ENCODE data around the gene SNCAIP. TPM values are rescaled to one million over a fixed set of nuclear protein-coding genes. Genes with fewer than 3 reads are reported as not detected.

Gene SNCAIP
- total RNA-seq, 4 donors from 2014 or later, result 0.57 to 12.4 (median 1.7) TPM

GRCh38 chr5:122470365-122470764 lies 158.3 kb downstream of the SNCAIP start:
- no peak for TF ChIP-seq POLR2A (IDR thresholded peaks at IDR 0.05)
- TF ChIP-seq CTCF (IDR thresholded peaks at IDR 0.05), result no peak
- Histone ChIP-seq H3K4me1 (peaks cover 0 to 20% (median 0%) of the 10 kb centered on the region in 4 donors), H3K27me3 (no peaks in the 10 kb centered on the region), H3K36me3 (no peaks in the 10 kb centered on the region), H3K9me3 (no peaks in the 10 kb centered on the region), H3K27ac (peak overlapping the region in 2 of 4 donors; percentile 57 to 70), H3K4me3 (no peak overlapping the region)
- DNase-seq, result no peak

- Histone ChIP-seq H3K27me3 (no peaks in the 10 kb centered on the region), H3K4me1 (peaks cover 0 to 20% (median 0%) of the 10 kb centered on the region in 4 donors), H3K9me3 (no peaks in the 10 kb centered on the region), H3K4me3 (no peak overlapping the region), H3K27ac (peak overlapping the region in 2 of 4 donors; percentile 57 to 70), H3K36me3 (no peaks in the 10 kb centered on the region)
- TF ChIP-seq POLR2A (IDR thresholded peaks at IDR 0.05) (no peak), CTCF (IDR thresholded peaks at IDR 0.05) (no peak)
- no peak for DNase-seq
These were observed 159.2 kb downstream of the SNCAIP start for GRCh38 chr5:122471031-122471751.

- H3K9me3 ChIP-seq, result no peaks in the 10 kb centered on the region
- TF ChIP-seq CTCF (IDR thresholded peaks at IDR 0.05), result no peak
- TF ChIP-seq POLR2A (IDR thresholded peaks at IDR 0.05), result no peak
These were observed 159.7 kb downstream of the SNCAIP start for GRCh38 chr5:122471752-122472061.

GRCh38 chr5:122473138-122473843 lies 161.3 kb downstream of the SNCAIP start:
- no peak for DNase-seq
- TF ChIP-seq POLR2A (IDR thresholded peaks at IDR 0.05), result no peak
- TF ChIP-seq CTCF (IDR thresholded peaks at IDR 0.05), result no peak
- peak overlapping the region in 1 of 4 donors; percentile 59 for H3K27ac ChIP-seq
- no peaks in the 10 kb centered on the region for H3K27me3 ChIP-seq
- H3K9me3 ChIP-seq, result no peaks in the 10 kb centered on the region
- H3K4me3 ChIP-seq, result peak overlapping the region in 1 of 4 donors; percentile 10
- H3K36me3 ChIP-seq, result no peaks in the 10 kb centered on the region
- H3K4me1 ChIP-seq, result peaks cover 0 to 20% (median 0%) of the 10 kb centered on the region in 4 donors

More at GRCh38 chr5:122471752-122472061, 159.7 kb downstream of the SNCAIP start:
- Histone ChIP-seq H3K4me3 (no peak overlapping the region), H3K27ac (peak overlapping the region in 1 of 4 donors; percentile 57), H3K27me3 (no peaks in the 10 kb centered on the region), H3K4me1 (peaks cover 0 to 20% (median 0%) of the 10 kb centered on the region in 4 donors), H3K36me3 (no peaks in the 10 kb centered on the region)
- DNase-seq, result no peak

GRCh38 chr5:122473941-122474340 lies 161.9 kb downstream of the SNCAIP start:
- Histone ChIP-seq H3K27ac (peak overlapping the region in 1 of 4 donors; percentile 59), H3K4me3 (peak overlapping the region in 1 of 4 donors; percentile 10), H3K9me3 (no peaks in the 10 kb centered on the region), H3K36me3 (no peaks in the 10 kb centered on the region), H3K4me1 (peaks cover 0 to 20% (median 0%) of the 10 kb centered on the region in 4 donors), H3K27me3 (no peaks in the 10 kb centered on the region)
- DNase-seq, result no peak
- TF ChIP-seq POLR2A (IDR thresholded peaks at IDR 0.05), result no peak
- no peak for TF ChIP-seq CTCF (IDR thresholded peaks at IDR 0.05)
